Epithelial cell of proximal tubule (primary cell): ENCODE measurements around the gene HELB. TPM values are rescaled to one million over a fixed set of nuclear protein-coding genes. Genes with fewer than 3 reads are reported as not detected.

ENCODE experiments used
- DNase-seq: peaks from one replicate; pipeline ENCODE4 v3.0.0-alpha.2; 2011; ENCODE audit warnings: low read depth
- H3K4me3 ChIP-seq: 2 replicates; pipeline ENCODE4 v1.5.1; 2011; ENCODE audit warnings: low read depth, mild to moderate bottlenecking, low read length
- total RNA-seq: library from RNA; depleted of rRNA; stranded (reverse); fragments of >200 nt; gene quantifications from 2 replicates; pipeline ENCODE4 v1.2.3, GENCODE V29; 2015
- TF ChIP-seq, protein P1 (sequence below): conservative IDR thresholded peaks from 2 replicates; pipeline ENCODE4 v1.5.1; 2012; ENCODE audit warnings: low read depth, mild to moderate bottlenecking, low read length

Gene HELB
- total RNA-seq, 1 donor from 2014 or later: 2.0 TPM

DNA sequence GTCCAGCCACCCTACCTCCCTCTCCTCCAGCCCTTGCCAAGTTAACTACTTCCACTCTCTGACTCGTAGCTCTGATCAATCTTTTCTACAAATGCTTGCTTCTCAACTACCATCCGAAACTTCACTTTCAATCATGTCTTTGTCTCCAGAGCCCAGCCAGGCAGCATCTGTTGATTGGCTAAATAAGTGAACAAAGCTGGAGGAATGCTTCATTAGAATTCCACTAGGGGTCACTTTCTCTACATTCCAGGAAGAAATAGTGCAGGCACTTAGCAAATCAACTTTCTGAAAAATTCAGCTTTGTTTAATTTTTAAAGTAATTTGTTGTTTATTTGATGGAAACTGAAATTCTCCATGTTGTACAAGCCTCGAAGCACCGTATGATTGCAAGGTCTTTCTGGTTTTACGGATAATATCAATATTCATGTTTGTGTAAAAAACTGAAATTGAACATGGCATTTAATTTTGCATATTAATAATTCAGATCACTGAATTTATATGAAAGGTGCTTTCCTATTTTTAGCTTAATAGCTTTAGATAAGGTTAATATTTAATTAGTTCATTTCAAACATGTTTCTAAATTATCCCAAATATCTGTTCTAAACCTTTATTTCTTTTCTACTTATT, 32.4 kb upstream of the HELB start:
- TF ChIP-seq, protein P1, sequence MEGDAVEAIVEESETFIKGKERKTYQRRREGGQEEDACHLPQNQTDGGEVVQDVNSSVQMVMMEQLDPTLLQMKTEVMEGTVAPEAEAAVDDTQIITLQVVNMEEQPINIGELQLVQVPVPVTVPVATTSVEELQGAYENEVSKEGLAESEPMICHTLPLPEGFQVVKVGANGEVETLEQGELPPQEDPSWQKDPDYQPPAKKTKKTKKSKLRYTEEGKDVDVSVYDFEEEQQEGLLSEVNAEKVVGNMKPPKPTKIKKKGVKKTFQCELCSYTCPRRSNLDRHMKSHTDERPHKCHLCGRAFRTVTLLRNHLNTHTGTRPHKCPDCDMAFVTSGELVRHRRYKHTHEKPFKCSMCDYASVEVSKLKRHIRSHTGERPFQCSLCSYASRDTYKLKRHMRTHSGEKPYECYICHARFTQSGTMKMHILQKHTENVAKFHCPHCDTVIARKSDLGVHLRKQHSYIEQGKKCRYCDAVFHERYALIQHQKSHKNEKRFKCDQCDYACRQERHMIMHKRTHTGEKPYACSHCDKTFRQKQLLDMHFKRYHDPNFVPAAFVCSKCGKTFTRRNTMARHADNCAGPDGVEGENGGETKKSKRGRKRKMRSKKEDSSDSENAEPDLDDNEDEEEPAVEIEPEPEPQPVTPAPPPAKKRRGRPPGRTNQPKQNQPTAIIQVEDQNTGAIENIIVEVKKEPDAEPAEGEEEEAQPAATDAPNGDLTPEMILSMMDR: peak; percentile 78
- no peak for DNase-seq
- H3K4me3 ChIP-seq: no peak overlapping the region

DNA sequence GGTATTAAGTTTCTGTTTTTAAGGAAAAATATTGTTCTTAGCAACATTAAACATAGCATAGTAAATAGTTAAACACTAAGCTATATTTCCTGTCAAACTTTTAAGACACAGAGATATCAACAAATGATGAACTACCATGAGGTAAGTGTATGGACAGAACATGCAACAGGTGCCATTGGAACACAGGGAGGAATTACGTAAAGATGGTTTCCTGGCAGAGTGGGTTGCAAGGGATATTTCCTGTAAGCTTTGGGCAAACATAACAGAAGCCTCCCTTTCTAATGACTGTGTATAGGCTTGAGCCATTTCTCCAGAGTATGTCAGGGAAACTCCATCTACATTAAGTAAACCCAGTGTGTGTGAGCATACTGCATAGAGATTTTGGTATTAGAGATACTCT, 31.7 kb upstream of the HELB start:
- TF ChIP-seq, protein P1: no peak
- no peak for DNase-seq
- H3K4me3 ChIP-seq: no peak overlapping the region

DNA sequence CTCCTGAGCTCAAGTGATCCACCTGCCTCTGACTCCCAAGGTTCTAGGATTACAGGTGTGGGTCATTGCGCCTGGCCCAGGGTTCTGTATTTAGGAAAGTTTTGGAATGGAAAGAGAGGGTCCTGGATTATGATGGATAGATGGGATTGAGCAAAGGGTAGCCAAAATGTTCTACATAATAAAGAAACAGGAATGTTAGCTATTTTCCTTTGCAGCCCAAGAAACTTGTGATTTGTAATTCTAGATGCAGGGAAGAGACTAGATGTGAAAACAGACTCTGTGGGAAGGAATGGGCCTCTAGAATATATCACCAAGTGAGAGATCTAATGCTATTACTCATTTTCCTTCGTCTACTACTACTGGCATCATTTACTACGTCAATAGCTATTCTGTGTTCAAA, 29.6 kb upstream of the HELB start:
- TF ChIP-seq, protein P1: no peak
- DNase-seq: no peak
- no peak overlapping the region for H3K4me3 ChIP-seq

DNA sequence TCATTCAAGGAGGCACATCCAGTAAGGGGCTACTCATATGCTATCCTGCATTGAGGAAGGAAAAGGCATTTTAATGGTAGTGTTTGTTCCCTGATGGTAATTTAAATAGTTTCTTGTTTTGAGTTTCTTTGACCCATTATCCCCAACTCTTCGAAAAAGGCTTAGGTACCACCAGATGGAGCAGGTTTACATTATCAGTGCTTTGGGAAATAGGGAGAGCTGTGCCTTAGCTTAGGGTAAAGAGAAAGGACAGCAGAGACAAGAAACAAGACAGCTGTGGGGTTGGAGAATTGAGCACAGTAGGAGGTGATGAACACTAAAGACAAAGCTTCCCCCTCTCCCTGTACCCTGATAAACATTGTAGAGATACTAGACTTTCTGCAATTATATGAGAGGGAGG, 29.1 kb upstream of the HELB start:
- TF ChIP-seq, protein P1: no peak
- no peak overlapping the region for H3K4me3 ChIP-seq
- DNase-seq: no peak

DNA sequence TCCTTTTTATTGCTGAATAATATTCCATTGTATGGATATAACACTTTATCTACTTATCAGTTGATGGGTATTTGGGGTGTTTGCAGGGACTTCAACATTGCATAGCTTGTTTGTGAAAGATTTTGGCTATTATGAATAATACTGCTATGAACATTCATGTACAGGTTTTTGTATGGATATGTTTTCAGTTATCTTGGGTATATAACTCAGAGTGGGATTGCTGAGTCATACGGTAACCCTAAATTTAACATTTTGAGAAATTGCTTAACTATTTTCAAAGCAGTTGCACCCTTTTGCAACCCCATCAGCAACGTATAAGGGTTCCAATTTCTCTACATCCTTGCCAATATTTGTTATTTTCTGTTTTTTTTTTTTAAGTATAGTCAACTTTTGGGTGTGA, 27.3 kb upstream of the HELB start:
- DNase-seq: no peak
- TF ChIP-seq, protein P1: no peak
- H3K4me3 ChIP-seq: no peak overlapping the region

DNA sequence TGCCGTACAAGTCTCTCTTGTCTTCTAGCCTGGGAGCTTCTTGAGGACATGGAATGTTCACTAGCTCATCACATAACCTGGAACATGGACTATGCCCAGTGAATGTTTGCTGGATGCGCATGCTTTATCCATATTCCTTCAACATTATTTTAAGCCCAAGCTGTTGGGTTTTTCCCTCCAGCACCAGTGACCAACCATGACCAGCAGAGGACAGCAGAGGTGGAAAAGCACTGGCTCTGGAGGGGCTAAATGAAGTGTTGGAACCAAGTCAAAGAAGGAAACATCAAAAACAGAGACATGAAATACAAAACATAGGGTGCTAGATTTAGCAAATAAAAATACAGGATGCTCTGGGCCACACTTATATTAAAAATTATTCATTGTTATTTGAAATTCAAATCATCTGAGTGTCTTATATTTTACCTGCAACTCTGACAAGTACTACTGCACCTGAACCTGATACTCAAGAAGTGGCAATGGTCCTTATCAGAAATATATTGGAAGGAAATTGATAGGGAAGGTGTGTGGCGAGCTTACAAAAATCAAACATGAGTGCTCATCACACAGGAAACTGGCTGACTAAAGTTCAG, 23.1 kb upstream of the HELB start:
- no peak for DNase-seq
- no peak overlapping the region for H3K4me3 ChIP-seq
- TF ChIP-seq, protein P1: peak; percentile 95

DNA sequence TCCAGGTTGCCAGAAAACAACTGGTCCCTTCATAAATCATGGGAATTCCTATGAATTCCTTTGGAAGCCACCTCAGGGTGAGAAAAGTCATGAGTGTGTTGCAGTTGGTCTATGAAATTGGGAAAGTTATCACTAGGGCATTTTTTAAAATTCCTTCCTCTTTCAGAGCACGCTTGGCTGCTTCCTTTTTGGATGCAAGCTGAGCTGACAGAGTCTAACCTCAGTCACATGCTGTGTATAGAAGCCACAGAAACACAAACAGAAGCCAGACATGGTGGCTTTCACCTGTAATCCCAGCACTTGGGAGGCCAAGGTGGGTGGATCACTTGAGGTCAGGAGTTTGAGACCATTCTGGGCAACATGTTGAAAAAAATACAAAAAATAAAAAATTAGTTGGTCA, 21.7 kb upstream of the HELB start:
- no peak for DNase-seq
- TF ChIP-seq, protein P1: no peak

More for the DNA sequence above, 21.7 kb upstream of the HELB start:
- H3K4me3 ChIP-seq: no peak overlapping the region
